Suprapubic skin (tissue), 3 donors: ENCODE measurements around the gene PARP11.

Experiments used
- EP300 ChIP-seq: sonication (generic); formaldehyde crosslinking; IDR thresholded peaks from one replicate; pipeline ENCODE4 v1.6.1; 2017; ENCODE audit warnings: antibody characterized with exemption
- TF ChIP-seq, protein P1 (sequence below), 2 donors: fragments of 200-600 bp in 1 of 2; fragments of 450-650 bp in 1 of 2; sonication (generic) in 1 of 2; IDR thresholded peaks; one replicate each; pipeline ENCODE4 v1.5.1; 2016 to 2019; ENCODE audit warnings: antibody characterized with exemption in 2 of 2, mild to moderate bottlenecking in 1 of 2, moderate library complexity in 1 of 2

DNA sequence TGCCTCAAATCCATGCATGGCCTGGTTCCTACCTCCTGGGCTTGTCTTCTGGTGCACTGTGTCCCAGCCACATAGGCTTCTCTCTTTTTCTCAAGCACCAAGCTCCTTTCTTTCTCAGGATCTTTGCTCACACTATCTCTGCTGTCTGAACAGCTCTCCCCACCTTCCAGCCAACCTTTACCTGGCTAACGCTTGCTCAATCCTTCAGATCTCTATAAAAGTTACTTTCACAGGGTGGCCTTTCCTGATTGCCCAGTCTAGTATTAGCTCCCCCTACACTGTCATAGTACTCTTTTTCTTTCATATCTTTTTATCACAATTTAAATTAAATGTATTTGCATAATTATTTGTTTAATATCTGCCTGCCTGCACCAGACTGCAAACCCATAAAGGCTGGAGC lies 3.8 kb downstream of the PARP11 start:
- TF ChIP-seq EP300: no peak
- TF ChIP-seq, protein P1, sequence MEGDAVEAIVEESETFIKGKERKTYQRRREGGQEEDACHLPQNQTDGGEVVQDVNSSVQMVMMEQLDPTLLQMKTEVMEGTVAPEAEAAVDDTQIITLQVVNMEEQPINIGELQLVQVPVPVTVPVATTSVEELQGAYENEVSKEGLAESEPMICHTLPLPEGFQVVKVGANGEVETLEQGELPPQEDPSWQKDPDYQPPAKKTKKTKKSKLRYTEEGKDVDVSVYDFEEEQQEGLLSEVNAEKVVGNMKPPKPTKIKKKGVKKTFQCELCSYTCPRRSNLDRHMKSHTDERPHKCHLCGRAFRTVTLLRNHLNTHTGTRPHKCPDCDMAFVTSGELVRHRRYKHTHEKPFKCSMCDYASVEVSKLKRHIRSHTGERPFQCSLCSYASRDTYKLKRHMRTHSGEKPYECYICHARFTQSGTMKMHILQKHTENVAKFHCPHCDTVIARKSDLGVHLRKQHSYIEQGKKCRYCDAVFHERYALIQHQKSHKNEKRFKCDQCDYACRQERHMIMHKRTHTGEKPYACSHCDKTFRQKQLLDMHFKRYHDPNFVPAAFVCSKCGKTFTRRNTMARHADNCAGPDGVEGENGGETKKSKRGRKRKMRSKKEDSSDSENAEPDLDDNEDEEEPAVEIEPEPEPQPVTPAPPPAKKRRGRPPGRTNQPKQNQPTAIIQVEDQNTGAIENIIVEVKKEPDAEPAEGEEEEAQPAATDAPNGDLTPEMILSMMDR (IDR thresholded peaks at IDR 0.05): no peak
